MCF 10A (cell line): ENCODE measurements around the gene CALR3. TPM values are rescaled to one million over a fixed set of nuclear protein-coding genes. Genes with fewer than 3 reads are reported as not detected.
"Not testable (repeated sequence)": the region's sequence is repeated elsewhere in the genome, so short reads cannot be mapped to it uniquely, and the experiment has no call there.

Experiments
- BruUV-seq: library from RNA; stranded (reverse); fragments of 400-500 nt; replicated peaks from 2 replicates; lab custom pipeline; 2021; lab: Mats Ljungman, UMichigan
- CTCF ChIA-PET: fragments of 300-600 bp; sonication (Branson Sonifier 250); formaldehyde crosslinking; extraction: SDS; loops from one replicate; lab custom pipeline; 2021; ENCODE audit warnings: antibody characterized with exemption, inconsistent platforms; lab: Yijun Ruan, JAX
- POLR2A ChIA-PET: fragments of 300-600, 350-650 bp; sonication (Branson Sonifier 250); formaldehyde crosslinking; extraction: SDS; loops from one replicate; lab custom pipeline; 2020; ENCODE audit warnings: antibody characterized with exemption, inconsistent platforms; lab: Yijun Ruan, JAX
- DNase-seq: peaks from one replicate; pipeline ENCODE4 v3.0.0-alpha.2; 2018; ENCODE audit not compliant: unreplicated experiment
- H3K27ac Mint-ChIP-seq: one replicate; pipeline ENCODE4 v1.8.0; 2022; ENCODE audit warnings: mild to moderate bottlenecking, low read depth, mixed read lengths; ENCODE audit not compliant: unreplicated experiment
- H3K27me3 Mint-ChIP-seq: one replicate; pipeline ENCODE4 v1.8.0; 2022; ENCODE audit warnings: mixed read lengths; ENCODE audit not compliant: insufficient read depth, unreplicated experiment
- H3K36me3 Mint-ChIP-seq: one replicate; pipeline ENCODE4 v1.8.0; 2022; ENCODE audit warnings: mild to moderate bottlenecking, moderate library complexity, mixed read lengths; ENCODE audit not compliant: insufficient read depth, unreplicated experiment
- H3K4me1 Mint-ChIP-seq: one replicate; pipeline ENCODE4 v1.8.0; 2022; ENCODE audit warnings: mixed read lengths; ENCODE audit not compliant: insufficient read depth, unreplicated experiment
- H3K4me3 Mint-ChIP-seq: one replicate; pipeline ENCODE4 v1.8.0; 2022; ENCODE audit warnings: mild to moderate bottlenecking, moderate library complexity, mixed read lengths; ENCODE audit not compliant: unreplicated experiment
- H3K9me3 Mint-ChIP-seq: one replicate; pipeline ENCODE4 v1.8.0; 2022; ENCODE audit warnings: mixed read lengths; ENCODE audit not compliant: unreplicated experiment
- intact Hi-C: fragments of 100-400 bp; cut with micrococcal nuclease; formaldehyde crosslinking; loops from 2 replicates; pipeline ENCODE4 v1.14.1; 2022
- total RNA-seq: library from RNA; stranded (reverse); gene quantifications from 2 replicates; pipeline ENCODE4 v1.2.3, GENCODE V29; 2022
- TF ChIP-seq, protein P1 (sequence below): fragments of 200-600 bp; IDR thresholded peaks from one replicate; pipeline ENCODE4 v1.8.0; 2022; ENCODE audit warnings: antibody characterized with exemption, mild to moderate bottlenecking; ENCODE audit not compliant: unreplicated experiment

Gene CALR3
- total RNA-seq, 1 experiment from 2014 or later, result not detected

DNA sequence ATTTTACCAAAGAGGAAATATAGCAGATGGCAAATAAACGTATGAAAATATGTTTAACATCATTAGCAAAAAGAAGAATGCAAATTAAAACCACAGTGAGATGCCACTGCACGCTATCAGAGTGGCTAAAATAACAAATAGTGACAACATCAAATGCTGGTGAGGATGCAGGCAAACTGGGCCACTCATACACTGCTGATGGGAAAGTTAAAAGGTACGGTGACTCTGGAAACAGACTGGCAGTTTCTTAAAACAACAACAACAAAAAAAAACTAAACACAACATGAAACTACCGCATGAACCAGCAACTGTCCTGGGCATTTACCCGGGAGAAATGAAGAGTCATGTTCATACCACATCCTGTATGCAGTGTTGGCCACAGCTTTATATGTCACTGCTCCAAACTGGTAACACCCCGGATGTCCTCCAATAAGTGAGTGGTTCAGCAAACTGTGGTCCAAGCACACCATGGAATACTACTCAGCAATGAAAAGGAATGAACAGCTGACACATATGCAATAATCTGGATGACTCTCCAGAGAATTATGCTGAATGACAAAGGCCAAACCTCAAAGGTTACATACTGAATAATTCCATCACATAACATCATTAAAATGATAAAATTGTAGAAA, 46.5 kb downstream of the CALR3 start:
- H3K36me3 Mint-ChIP-seq, result peaks cover 23% of the 10 kb centered on the region
- POLR2A ChIA-PET, result interaction anchor here (0.9 kb wide), 1 partner anchor 15 kb away, joined by 3 read pairs; no protein-coding TSS in a partner anchor
- peaks cover 16% of the 10 kb centered on the region for H3K4me1 Mint-ChIP-seq
- no peaks in the 10 kb centered on the region for H3K27me3 Mint-ChIP-seq
- intact Hi-C loops, result no loop called here
- CTCF ChIA-PET, result interaction anchor here (0.6 to 0.7 kb wide), 3 partner anchors 32 to 565 kb away, joined by 3 read pairs; no protein-coding TSS in a partner anchor
- H3K4me3 Mint-ChIP-seq, result no peak overlapping the region
- no peaks in the 10 kb centered on the region for H3K9me3 Mint-ChIP-seq
- no peak for DNase-seq
- BruUV-seq, result no TSS peak
- peak overlapping the region; percentile 43 for H3K27ac Mint-ChIP-seq
- TF ChIP-seq, protein P1, sequence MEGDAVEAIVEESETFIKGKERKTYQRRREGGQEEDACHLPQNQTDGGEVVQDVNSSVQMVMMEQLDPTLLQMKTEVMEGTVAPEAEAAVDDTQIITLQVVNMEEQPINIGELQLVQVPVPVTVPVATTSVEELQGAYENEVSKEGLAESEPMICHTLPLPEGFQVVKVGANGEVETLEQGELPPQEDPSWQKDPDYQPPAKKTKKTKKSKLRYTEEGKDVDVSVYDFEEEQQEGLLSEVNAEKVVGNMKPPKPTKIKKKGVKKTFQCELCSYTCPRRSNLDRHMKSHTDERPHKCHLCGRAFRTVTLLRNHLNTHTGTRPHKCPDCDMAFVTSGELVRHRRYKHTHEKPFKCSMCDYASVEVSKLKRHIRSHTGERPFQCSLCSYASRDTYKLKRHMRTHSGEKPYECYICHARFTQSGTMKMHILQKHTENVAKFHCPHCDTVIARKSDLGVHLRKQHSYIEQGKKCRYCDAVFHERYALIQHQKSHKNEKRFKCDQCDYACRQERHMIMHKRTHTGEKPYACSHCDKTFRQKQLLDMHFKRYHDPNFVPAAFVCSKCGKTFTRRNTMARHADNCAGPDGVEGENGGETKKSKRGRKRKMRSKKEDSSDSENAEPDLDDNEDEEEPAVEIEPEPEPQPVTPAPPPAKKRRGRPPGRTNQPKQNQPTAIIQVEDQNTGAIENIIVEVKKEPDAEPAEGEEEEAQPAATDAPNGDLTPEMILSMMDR, result no peak

DNA sequence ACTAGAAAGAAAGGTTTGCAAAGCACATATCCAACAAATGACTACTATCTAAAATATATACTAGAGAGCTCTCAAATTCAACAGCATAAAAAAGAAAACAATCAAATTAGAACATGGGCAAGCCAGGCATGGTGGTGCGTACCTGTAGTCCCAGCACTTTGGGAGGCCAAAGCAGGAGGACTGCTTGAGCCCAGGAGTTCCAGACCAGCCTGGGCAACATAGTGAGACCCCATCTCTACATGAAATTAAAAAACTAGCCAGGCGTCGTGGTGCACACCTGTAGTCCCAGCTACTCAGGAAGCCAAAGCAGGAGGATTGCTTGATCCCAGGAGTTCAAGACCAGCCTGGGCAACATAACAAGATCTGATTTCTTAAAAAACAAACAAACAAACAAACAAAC, 47.1 kb downstream of the CALR3 start:
- H3K27me3 Mint-ChIP-seq, intact Hi-C loops, H3K4me3 Mint-ChIP-seq, POLR2A ChIA-PET, H3K9me3 Mint-ChIP-seq, DNase-seq, BruUV-seq: not testable (repeated sequence)
- peaks cover 23% of the 10 kb centered on the region for H3K36me3 Mint-ChIP-seq
- peak overlapping the region; percentile 43 for H3K27ac Mint-ChIP-seq
- H3K4me1 Mint-ChIP-seq, result peaks cover 20% of the 10 kb centered on the region
- CTCF ChIA-PET, result interaction anchor here (0.5 to 0.7 kb wide), 4 partner anchors 20 to 566 kb away, joined by 3 to 6 read pairs (median 3); no protein-coding TSS in a partner anchor

DNA sequence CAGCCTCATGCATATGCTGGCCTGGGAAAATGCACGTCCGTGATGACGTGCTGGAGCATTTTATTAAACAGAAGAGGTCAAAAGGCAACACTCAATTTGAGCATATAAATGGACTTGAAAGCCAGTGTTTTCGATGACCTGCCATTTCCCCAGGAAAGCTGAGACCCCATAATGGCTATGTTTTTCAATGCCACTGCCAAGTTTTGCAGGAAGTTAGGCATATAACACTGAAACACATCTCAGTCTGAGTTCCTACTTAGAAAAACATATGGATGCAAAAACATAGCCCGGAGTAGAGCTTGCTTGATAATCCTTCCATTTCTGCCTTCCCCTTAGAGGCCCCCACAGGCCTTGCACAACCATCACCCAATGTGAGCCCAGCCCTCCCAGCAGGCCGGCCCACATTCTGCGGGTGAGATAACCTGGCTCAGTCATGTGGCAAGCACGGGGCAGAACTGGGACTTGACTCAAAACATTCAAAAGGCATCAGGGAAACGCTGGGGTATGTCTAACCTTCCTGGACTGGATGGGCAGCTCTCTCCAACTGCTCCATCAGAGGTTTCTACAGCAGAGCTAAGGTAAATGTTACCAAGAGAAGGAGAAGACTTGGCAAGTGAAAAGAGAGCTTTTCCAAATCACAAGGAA, 49.1 kb downstream of the CALR3 start:
- Mint-ChIP-seq H3K27me3 (no peaks in the 10 kb centered on the region), H3K36me3 (peaks cover 14% of the 10 kb centered on the region), H3K4me1 (peaks cover 22% of the 10 kb centered on the region), H3K4me3 (peak overlapping the region; percentile 17), H3K27ac (no peak overlapping the region), H3K9me3 (no peaks in the 10 kb centered on the region)
- ChIA-PET POLR2A (interaction anchor here (1.1 to 1.2 kb wide), 2 partner anchors 18 to 24 kb away, joined by 3 to 4 read pairs; no protein-coding TSS in a partner anchor), CTCF (interaction anchor here (0.6 kb wide), 1 partner anchor 20 kb away, joined by 3 read pairs; no protein-coding TSS in a partner anchor)
- TF ChIP-seq, protein P1, result no peak
- peak; percentile 63 for DNase-seq
- BruUV-seq, result no TSS peak
- intact Hi-C loops, result no loop called here

DNA sequence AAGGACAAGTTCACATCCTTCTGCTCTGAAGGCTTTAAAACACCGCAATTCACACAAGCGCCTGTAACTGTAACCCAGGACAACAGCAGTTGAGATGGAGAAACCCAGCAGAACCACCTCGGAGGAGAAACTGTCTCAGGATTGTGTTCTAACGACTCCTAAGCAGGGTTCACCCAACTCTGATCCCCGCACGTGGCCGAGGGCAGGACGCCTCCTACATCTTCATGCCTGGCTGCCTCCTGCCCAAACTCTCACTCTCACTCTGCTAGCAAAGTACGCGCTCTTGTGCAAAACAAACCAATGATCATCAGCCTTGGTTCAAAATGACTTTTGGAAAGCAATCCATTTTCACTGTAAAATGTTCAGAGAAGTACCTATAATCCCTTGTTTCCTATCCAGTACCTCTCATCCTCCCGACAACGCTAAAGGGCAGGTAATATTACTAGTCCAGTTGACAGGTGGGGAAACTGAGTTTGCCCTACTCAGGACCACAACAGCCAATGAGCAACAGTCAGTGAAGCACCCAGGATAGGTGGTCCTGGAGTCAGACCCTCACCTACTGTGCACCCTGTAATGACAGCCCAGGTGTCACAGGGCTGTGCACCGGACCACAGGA, 49.8 kb downstream of the CALR3 start:
- ChIA-PET POLR2A (interaction anchor here (1.1 to 1.2 kb wide), 2 partner anchors 17 to 24 kb away, joined by 3 to 4 read pairs; no protein-coding TSS in a partner anchor), CTCF (interaction anchor here (0.6 kb wide), 1 partner anchor 20 kb away, joined by 3 read pairs; no protein-coding TSS in a partner anchor)
- no peak for DNase-seq
- peaks cover 22% of the 10 kb centered on the region for H3K4me1 Mint-ChIP-seq
- H3K4me3 Mint-ChIP-seq, result no peak overlapping the region
- no peak overlapping the region for H3K27ac Mint-ChIP-seq
- H3K27me3 Mint-ChIP-seq, result no peaks in the 10 kb centered on the region
- H3K9me3 Mint-ChIP-seq, result no peaks in the 10 kb centered on the region
- TF ChIP-seq, protein P1, result no peak
- peaks cover 21% of the 10 kb centered on the region for H3K36me3 Mint-ChIP-seq
- intact Hi-C loops, result no loop called here
- BruUV-seq, result no TSS peak
